WTC11 (cell line): ENCODE data around the gene POLE3. TPM values are rescaled to one million over a fixed set of nuclear protein-coding genes. Genes with fewer than 3 reads are reported as not detected.

ENCODE experiments used
- ATAC-seq: fragments of 200-7000 bp; cut with Tn5 transposase; 2 replicates; pipeline ENCODE4 v1.10.0; 2021; ENCODE audit warnings: mild to moderate bottlenecking, moderate library complexity
- CTCF ChIA-PET: fragments of 300-600 bp; sonication (Branson Sonifier 250); formaldehyde crosslinking; loops from one replicate; lab custom pipeline; 2021; ENCODE audit warnings: antibody characterized with exemption; lab: Charles Lee
- POLR2A ChIA-PET: fragments of 350-600 bp; sonication (Branson Sonifier 250); formaldehyde crosslinking; loops from one replicate; lab custom pipeline; 2021; ENCODE audit warnings: antibody characterized with exemption; lab: Charles Lee
- DNase-seq: peaks from one replicate; pipeline ENCODE4 v3.0.0; 2021; ENCODE audit warnings: low spot score
- H3K27ac Mint-ChIP-seq: 2 replicates; pipeline ENCODE4 v1.8.0; 2021; ENCODE audit warnings: mixed read lengths
- H3K27me3 Mint-ChIP-seq: 2 replicates; pipeline ENCODE4 v1.8.0; 2021; ENCODE audit warnings: low read depth, mild to moderate bottlenecking, moderate library complexity, mixed read lengths
- H3K36me3 Mint-ChIP-seq: 2 replicates; pipeline ENCODE4 v1.8.0; 2021; ENCODE audit warnings: mixed read lengths
- H3K4me1 Mint-ChIP-seq: 2 replicates; pipeline ENCODE4 v1.8.0; 2022; ENCODE audit warnings: mixed read lengths
- H3K4me3 Mint-ChIP-seq: 2 replicates; pipeline ENCODE4 v1.8.0; 2021; ENCODE audit warnings: mild to moderate bottlenecking, moderate library complexity, mixed read lengths
- H3K9me3 Mint-ChIP-seq: 2 replicates; pipeline ENCODE4 v1.8.0; 2021; ENCODE audit warnings: mixed read lengths
- CREM ChIP-seq: sonication (generic); formaldehyde crosslinking; IDR thresholded peaks from 2 replicates; pipeline ENCODE4 v1.8.1; 2022; ENCODE audit warnings: mild to moderate bottlenecking, missing genetic modification reagents, moderate library complexity
- GRHL2 ChIP-seq: fragments of 250-450 bp; sonication (Bioruptor Pico); IDR thresholded peaks from 2 replicates; pipeline ENCODE4 v1.8.0; 2022; ENCODE audit warnings: mild to moderate bottlenecking, moderate library complexity; ENCODE audit not compliant: insufficient replicate concordance, severe bottlenecking
- ZNF423 ChIP-seq: fragments of 250-450 bp; sonication (Bioruptor Pico); IDR thresholded peaks from 2 replicates; pipeline ENCODE4 v2.1.2; 2022; ENCODE audit warnings: mild to moderate bottlenecking, moderate library complexity
- total RNA-seq: library from RNA; stranded (reverse); gene quantifications from 3 replicates; pipeline ENCODE4 v1.2.3, GENCODE V29; 2021
- TF ChIP-seq, protein P1 (sequence below): sonication (generic); formaldehyde crosslinking; IDR thresholded peaks from 2 replicates; pipeline ENCODE4 v1.8.0; 2023; ENCODE audit warnings: missing genetic modification reagents, mild to moderate bottlenecking, borderline replicate concordance
- TF ChIP-seq, protein P2 (sequence below): sonication (generic); formaldehyde crosslinking; IDR thresholded peaks from 2 replicates; pipeline ENCODE4 v1.8.0; 2022; ENCODE audit warnings: missing genetic modification reagents
- TF ChIP-seq, protein P3 (sequence below): fragments of 200-600 bp; IDR thresholded peaks from 2 replicates; pipeline ENCODE4 v1.8.0; 2022; ENCODE audit warnings: antibody characterized with exemption
- TF ChIP-seq, protein P4 (sequence below): sonication (generic); formaldehyde crosslinking; conservative IDR thresholded peaks from 2 replicates; pipeline ENCODE4 v1.8.1; 2023; ENCODE audit warnings: mild to moderate bottlenecking, low read depth, missing genetic modification reagents, moderate library complexity

POLE3 gene
- total RNA-seq, 1 experiment from 2014 or later = 43.6 TPM

DNA sequence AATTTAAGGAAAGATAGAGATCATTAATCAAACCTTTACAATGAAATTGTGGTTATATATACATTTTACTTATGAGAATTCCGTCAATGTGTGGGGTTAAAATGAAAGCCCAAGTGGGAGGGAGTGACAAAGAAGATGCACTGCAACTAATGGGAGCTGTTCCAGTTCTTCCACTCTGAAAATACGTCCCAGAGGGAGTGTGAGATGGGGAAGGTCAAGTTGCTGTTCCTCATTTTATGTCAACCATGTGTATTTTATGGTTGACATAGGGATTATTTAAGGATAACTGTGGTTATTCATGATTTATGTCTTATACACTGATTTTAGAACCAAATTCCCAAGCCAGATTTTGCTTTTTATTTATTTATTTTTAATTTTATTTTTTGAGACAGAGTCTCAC, 38.9 kb upstream of the POLE3 start (continued):
- TF ChIP-seq, protein P1, sequence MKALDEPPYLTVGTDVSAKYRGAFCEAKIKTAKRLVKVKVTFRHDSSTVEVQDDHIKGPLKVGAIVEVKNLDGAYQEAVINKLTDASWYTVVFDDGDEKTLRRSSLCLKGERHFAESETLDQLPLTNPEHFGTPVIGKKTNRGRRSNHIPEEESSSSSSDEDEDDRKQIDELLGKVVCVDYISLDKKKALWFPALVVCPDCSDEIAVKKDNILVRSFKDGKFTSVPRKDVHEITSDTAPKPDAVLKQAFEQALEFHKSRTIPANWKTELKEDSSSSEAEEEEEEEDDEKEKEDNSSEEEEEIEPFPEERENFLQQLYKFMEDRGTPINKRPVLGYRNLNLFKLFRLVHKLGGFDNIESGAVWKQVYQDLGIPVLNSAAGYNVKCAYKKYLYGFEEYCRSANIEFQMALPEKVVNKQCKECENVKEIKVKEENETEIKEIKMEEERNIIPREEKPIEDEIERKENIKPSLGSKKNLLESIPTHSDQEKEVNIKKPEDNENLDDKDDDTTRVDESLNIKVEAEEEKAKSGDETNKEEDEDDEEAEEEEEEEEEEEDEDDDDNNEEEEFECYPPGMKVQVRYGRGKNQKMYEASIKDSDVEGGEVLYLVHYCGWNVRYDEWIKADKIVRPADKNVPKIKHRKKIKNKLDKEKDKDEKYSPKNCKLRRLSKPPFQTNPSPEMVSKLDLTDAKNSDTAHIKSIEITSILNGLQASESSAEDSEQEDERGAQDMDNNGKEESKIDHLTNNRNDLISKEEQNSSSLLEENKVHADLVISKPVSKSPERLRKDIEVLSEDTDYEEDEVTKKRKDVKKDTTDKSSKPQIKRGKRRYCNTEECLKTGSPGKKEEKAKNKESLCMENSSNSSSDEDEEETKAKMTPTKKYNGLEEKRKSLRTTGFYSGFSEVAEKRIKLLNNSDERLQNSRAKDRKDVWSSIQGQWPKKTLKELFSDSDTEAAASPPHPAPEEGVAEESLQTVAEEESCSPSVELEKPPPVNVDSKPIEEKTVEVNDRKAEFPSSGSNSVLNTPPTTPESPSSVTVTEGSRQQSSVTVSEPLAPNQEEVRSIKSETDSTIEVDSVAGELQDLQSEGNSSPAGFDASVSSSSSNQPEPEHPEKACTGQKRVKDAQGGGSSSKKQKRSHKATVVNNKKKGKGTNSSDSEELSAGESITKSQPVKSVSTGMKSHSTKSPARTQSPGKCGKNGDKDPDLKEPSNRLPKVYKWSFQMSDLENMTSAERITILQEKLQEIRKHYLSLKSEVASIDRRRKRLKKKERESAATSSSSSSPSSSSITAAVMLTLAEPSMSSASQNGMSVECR (CRISPR knock-in tag) = no peak
- TF ChIP-seq, protein P2, sequence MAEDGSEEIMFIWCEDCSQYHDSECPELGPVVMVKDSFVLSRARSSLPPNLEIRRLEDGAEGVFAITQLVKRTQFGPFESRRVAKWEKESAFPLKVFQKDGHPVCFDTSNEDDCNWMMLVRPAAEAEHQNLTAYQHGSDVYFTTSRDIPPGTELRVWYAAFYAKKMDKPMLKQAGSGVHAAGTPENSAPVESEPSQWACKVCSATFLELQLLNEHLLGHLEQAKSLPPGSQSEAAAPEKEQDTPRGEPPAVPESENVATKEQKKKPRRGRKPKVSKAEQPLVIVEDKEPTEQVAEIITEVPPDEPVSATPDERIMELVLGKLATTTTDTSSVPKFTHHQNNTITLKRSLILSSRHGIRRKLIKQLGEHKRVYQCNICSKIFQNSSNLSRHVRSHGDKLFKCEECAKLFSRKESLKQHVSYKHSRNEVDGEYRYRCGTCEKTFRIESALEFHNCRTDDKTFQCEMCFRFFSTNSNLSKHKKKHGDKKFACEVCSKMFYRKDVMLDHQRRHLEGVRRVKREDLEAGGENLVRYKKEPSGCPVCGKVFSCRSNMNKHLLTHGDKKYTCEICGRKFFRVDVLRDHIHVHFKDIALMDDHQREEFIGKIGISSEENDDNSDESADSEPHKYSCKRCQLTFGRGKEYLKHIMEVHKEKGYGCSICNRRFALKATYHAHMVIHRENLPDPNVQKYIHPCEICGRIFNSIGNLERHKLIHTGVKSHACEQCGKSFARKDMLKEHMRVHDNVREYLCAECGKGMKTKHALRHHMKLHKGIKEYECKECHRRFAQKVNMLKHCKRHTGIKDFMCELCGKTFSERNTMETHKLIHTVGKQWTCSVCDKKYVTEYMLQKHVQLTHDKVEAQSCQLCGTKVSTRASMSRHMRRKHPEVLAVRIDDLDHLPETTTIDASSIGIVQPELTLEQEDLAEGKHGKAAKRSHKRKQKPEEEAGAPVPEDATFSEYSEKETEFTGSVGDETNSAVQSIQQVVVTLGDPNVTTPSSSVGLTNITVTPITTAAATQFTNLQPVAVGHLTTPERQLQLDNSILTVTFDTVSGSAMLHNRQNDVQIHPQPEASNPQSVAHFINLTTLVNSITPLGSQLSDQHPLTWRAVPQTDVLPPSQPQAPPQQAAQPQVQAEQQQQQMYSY (CRISPR knock-in tag) = no peak
- TF ChIP-seq, protein P3, sequence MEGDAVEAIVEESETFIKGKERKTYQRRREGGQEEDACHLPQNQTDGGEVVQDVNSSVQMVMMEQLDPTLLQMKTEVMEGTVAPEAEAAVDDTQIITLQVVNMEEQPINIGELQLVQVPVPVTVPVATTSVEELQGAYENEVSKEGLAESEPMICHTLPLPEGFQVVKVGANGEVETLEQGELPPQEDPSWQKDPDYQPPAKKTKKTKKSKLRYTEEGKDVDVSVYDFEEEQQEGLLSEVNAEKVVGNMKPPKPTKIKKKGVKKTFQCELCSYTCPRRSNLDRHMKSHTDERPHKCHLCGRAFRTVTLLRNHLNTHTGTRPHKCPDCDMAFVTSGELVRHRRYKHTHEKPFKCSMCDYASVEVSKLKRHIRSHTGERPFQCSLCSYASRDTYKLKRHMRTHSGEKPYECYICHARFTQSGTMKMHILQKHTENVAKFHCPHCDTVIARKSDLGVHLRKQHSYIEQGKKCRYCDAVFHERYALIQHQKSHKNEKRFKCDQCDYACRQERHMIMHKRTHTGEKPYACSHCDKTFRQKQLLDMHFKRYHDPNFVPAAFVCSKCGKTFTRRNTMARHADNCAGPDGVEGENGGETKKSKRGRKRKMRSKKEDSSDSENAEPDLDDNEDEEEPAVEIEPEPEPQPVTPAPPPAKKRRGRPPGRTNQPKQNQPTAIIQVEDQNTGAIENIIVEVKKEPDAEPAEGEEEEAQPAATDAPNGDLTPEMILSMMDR = no peak
- no peak for TF ChIP-seq ZNF423 (CRISPR knock-in tag)

DNA sequence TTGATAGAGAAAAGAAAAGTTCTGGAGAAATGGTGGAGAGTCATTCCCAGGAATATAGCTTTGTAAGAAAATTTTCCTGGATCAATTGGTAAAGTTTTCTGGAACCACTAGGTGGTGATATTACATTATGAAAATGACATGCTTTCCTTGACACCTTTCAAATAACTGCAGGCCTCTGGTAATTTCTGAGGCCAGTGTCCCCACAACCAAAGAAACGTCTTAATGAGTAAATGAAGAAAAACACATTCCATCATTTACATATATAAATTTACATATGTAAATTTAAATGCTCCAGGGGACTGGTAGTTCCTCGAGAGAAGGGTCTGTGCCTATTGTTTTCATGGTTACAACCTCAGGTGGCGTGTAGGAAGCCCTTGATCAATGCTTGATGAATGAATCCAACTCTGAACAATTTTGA, 35.9 kb upstream of the POLE3 start:
- DNase-seq = no peak
- no peak for TF ChIP-seq GRHL2 (CRISPR knock-in tag)
- TF ChIP-seq, protein P4, sequence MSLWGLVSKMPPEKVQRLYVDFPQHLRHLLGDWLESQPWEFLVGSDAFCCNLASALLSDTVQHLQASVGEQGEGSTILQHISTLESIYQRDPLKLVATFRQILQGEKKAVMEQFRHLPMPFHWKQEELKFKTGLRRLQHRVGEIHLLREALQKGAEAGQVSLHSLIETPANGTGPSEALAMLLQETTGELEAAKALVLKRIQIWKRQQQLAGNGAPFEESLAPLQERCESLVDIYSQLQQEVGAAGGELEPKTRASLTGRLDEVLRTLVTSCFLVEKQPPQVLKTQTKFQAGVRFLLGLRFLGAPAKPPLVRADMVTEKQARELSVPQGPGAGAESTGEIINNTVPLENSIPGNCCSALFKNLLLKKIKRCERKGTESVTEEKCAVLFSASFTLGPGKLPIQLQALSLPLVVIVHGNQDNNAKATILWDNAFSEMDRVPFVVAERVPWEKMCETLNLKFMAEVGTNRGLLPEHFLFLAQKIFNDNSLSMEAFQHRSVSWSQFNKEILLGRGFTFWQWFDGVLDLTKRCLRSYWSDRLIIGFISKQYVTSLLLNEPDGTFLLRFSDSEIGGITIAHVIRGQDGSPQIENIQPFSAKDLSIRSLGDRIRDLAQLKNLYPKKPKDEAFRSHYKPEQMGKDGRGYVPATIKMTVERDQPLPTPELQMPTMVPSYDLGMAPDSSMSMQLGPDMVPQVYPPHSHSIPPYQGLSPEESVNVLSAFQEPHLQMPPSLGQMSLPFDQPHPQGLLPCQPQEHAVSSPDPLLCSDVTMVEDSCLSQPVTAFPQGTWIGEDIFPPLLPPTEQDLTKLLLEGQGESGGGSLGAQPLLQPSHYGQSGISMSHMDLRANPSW (CRISPR knock-in tag) = no peak
- no peak for TF ChIP-seq CREM
- TF ChIP-seq, protein P3 = 0 out of 2 replicates have a peak, but pooled peaks have one; percentile 33

More for the DNA sequence above, 35.9 kb upstream of the POLE3 start:
- no peak overlapping the region for H3K4me3 Mint-ChIP-seq
- H3K27ac Mint-ChIP-seq = 0 out of 2 replicates have a peak overlapping the region, but pooled peaks have one; percentile 87
- no peaks in the 10 kb centered on the region for H3K27me3 Mint-ChIP-seq
- peak; percentile 48 for ATAC-seq
- H3K36me3 Mint-ChIP-seq = no peaks in the 10 kb centered on the region
- ChIA-PET CTCF (interaction anchor here (0.6 to 3.1 kb wide), 37 partner anchors 8 to 229 kb away, joined by 3 to 94 read pairs (median 4); partner anchors contain the start of genes ALAD, POLE3, RGS3 and WDR31), POLR2A (interaction anchor here (1.4 kb wide), 1 partner anchor 36 kb away, joined by 4 read pairs; the partner anchor contains the start of genes C9orf43 and POLE3)
- peaks cover 8% of the 10 kb centered on the region; the same call in 1 of the 2 replicates for H3K4me1 Mint-ChIP-seq
- H3K9me3 Mint-ChIP-seq = no peaks in the 10 kb centered on the region
